Activated CD4-positive, alpha-beta T cell treated with anti-CD3 and anti-CD28 coated beads for 36 hours (primary cell): Measurements from ENCODE around the gene LYZL6. TPM values are rescaled to one million over a fixed set of nuclear protein-coding genes. Genes with fewer than 3 reads are reported as not detected.

ENCODE experiments used
- total RNA-seq, 2 experiments: library from RNA; stranded (reverse); gene quantifications; one replicate each; pipeline ENCODE4 v1.2.3, GENCODE V29; 2021

Gene LYZL6
- total RNA-seq, 2 experiments from 2014 or later, result not detected

Other genes with a start within 250 kb of the LYZL6 start
- gene RASL10B, start 212.1 kb downstream of the LYZL6 start, total RNA-seq, result 1 to 10 TPM; 2.7 to 4.0 TPM
- under 1 TPM in 1 of 2 experiments, not detected in 1; 0.07 TPM for gene GAS2L2, start 190.5 kb downstream of the LYZL6 start, total RNA-seq
- gene C17orf50, start 182.8 kb downstream of the LYZL6 start, total RNA-seq, result not detected
- gene MMP28, start 148.1 kb downstream of the LYZL6 start, total RNA-seq, result under 1 TPM in 1 of 2 experiments, not detected in 1; 0.09 TPM
- 100 to 1,000 TPM; 316 to 330 TPM for gene TAF15, start 134.2 kb downstream of the LYZL6 start, total RNA-seq
- under 1 TPM in 1 of 2 experiments, not detected in 1; 0.18 TPM for gene HEATR9, start 74.8 kb downstream of the LYZL6 start, total RNA-seq
- gene CCL5, start 63.4 kb downstream of the LYZL6 start, total RNA-seq, result 10 to 100 TPM; 33.1 to 50.4 TPM
- 1 to 10 TPM; 4.4 to 6.5 TPM for gene RDM1, start 12.9 kb downstream of the LYZL6 start, total RNA-seq
- not detected for gene CCL16, start 37.8 kb upstream of the LYZL6 start, total RNA-seq
- not detected for gene CCL14, start 43.0 kb upstream of the LYZL6 start, total RNA-seq
- not detected for gene CCL15, start 57.8 kb upstream of the LYZL6 start, total RNA-seq
- gene CCL23, start 74.3 kb upstream of the LYZL6 start, total RNA-seq, result not detected
- not detected for gene CCL18, start 120.6 kb upstream of the LYZL6 start, total RNA-seq
- gene CCL3, start 146.4 kb upstream of the LYZL6 start, total RNA-seq, result 100 to 1,000 TPM; 287 to 296 TPM
- 100 to 1,000 TPM; 290 to 311 TPM for gene CCL4, start 160.1 kb upstream of the LYZL6 start, total RNA-seq
- gene TBC1D3B, start 232.9 kb upstream of the LYZL6 start, total RNA-seq, result 1 to 10 TPM in 1 of 2 experiments, under 1 TPM in 1; 0.83 to 2.0 TPM